LNCaP clone FGC (cell line): ENCODE results near the gene ABCC11.

Experiments used
- DNase-seq: peaks from one replicate; pipeline ENCODE4 v3.0.0-alpha.2; 2011; ENCODE audit warnings: low read depth
- H3K4me3 ChIP-seq: 2 replicates; pipeline ENCODE4 v1.5.1; 2011; ENCODE audit warnings: mild to moderate bottlenecking, low read depth, low read length, control low read depth
- TF ChIP-seq, protein P1 (sequence below): IDR thresholded peaks from 2 replicates; pipeline ENCODE4 v1.5.1; 2012; ENCODE audit warnings: mild to moderate bottlenecking; ENCODE audit not compliant: control insufficient read depth, insufficient read depth; ENCODE audit errors: extremely low read depth

ABCC11 gene

DNA sequence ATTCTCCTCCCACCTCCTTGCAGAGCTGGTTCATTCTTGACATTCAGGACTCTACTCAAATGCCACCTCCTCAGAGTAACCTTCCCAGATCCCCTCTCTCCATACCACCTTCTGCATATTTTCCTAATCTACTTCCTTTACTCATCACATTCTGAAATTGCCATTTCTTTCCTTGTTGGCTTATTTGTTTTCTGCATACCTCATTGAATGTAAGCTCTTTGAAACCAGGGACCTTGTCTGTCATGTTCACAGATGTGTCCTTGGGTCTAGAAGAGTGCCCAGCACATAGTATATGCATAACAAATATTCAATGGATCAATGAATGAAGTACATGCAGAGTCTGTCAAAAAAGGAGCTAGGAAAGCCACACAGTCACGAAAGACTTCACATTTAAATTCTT is 11.1 kb downstream of the ABCC11 start:
- H3K4me3 ChIP-seq: no peak overlapping the region
- TF ChIP-seq, protein P1, sequence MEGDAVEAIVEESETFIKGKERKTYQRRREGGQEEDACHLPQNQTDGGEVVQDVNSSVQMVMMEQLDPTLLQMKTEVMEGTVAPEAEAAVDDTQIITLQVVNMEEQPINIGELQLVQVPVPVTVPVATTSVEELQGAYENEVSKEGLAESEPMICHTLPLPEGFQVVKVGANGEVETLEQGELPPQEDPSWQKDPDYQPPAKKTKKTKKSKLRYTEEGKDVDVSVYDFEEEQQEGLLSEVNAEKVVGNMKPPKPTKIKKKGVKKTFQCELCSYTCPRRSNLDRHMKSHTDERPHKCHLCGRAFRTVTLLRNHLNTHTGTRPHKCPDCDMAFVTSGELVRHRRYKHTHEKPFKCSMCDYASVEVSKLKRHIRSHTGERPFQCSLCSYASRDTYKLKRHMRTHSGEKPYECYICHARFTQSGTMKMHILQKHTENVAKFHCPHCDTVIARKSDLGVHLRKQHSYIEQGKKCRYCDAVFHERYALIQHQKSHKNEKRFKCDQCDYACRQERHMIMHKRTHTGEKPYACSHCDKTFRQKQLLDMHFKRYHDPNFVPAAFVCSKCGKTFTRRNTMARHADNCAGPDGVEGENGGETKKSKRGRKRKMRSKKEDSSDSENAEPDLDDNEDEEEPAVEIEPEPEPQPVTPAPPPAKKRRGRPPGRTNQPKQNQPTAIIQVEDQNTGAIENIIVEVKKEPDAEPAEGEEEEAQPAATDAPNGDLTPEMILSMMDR: no peak
- no peak for DNase-seq

DNA sequence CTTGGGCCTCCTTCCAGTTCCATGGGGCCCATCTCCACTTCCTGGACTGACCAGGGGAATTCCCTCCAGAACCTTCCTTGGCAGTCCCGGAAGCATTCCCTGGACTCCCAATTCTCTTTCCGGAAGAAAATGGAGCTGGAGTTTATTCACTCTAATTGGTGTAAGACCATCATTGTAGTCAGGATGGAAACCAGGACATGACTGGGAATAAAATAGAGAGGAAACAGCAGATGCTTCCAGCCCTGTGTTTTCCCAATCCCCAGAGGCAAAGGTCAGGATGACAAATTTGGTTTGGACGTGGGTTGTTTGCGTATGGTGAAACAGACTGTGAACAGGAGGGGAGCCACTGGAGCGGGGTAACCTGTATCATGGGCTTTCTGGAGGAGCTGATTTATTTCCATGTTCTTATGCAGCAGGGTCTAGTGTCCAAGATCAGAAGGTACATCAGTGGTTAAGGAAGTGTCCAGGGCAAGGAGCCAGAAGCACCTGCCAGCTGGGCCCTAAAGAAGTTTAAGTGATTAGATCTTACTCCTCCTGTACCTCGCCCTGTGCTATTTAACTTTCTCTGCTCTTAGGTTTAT is 11.7 kb downstream of the ABCC11 start:
- no peak for DNase-seq
- H3K4me3 ChIP-seq: no peak overlapping the region
- TF ChIP-seq, protein P1: no peak

DNA sequence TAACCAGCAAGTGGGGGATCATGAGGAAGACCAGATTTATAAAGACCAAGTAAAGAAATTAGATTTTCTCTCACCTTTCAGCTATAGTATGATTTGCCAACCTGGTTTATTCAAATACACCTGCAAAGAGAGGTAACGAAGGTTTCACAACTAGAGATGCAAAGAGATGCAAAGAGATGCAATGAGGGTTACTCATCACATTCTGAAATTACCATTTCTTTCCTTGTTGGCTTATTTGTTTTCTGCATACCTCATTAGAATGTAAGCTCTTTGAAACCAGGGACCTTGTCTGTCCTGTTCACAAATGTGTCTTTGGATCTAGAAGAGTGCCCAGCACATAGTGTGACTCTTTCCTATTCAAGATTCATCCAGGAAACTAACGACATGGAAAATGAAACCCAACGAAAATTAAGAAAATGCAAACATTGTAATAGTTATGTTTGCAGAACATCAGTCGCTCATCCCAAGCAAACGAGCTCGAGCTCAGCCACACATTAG is 12.2 kb downstream of the ABCC11 start:
- no peak overlapping the region for H3K4me3 ChIP-seq
- DNase-seq: no peak
- TF ChIP-seq, protein P1: no peak

DNA sequence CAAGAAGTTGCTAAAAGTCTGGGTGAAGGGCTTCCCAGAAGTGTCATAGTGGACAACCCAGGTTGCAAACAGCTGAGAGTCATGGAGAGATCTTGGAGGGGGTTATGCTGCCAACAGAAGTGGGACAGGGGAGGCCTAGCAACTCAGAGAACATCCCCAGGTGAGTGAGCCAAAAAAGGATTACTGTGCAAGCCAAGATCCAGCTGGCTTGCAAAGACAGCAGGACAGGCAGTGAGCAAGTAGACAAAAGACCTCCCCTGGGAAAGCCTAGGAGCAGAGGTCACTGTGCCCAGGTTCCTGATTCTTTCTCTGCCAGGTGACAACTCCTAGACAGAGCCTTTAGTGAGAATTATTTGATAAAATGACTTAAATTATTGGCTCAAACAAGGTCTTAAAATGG is 12.7 kb downstream of the ABCC11 start:
- TF ChIP-seq, protein P1: no peak
- H3K4me3 ChIP-seq: no peak overlapping the region
- DNase-seq: no peak

DNA sequence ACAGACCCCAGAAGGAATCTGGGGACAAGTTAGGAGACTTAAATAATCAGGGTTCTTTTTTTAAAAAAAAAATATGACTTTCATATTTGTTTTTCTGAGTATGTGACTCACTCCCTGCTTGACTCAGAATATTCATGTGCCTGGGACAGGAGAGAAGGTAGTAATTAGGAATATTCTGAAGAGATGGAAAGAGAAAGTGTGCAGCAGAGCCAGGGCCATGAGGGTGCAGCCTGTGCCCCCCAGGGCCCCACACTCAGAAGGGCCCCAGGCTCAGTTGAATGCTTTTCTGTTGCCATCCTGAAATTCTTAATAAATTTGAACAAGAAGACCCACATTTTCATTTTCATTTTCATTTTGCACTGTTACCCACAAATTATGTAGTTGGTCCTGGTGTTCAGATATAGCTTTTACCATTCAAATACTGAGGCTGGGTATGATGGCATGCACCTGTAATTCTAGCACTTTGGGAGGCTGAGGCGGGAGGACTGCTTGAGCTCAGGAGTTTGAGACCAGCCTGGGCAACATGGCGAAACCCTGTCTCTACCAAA is 14.8 kb downstream of the ABCC11 start:
- TF ChIP-seq, protein P1: no peak
- H3K4me3 ChIP-seq: no peak overlapping the region
- no peak for DNase-seq

DNA sequence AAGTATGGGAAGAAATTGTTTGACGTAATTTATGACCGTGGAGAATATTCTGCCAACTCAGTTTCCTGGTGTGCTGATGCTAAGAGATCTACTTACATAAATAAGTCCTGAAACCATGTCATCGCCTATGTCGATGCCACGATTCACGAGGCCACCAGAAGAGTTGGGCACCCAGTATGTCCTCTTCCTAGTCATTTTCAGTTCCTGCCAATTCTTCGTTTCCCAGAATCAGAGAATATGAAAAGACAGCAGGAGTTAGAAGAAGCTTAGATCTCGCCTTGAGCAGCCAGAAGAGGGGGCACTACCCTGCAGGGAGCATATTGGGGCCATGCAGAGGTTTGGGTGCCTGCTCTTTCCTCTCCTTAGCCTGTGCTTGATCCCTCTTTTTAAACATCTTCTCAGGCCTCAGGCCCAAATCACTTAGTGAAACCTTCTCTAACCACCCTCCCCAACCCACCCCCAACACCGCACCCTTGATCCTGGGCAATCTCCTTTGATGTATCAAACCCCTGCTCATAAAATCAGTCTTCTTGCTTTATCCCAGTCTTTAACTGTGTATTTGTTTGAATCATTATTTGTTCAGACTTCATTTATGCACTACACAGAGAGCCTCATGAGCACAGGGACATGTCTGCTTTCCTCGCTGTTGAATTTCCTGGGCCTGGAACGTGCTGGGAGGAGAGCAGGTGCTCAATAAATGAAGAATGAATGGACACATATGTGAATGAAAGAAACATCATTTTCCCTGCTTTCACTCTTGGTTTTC is 15.4 kb downstream of the ABCC11 start:
- H3K4me3 ChIP-seq: no peak overlapping the region
- no peak for DNase-seq
- TF ChIP-seq, protein P1: peak; percentile 32

DNA sequence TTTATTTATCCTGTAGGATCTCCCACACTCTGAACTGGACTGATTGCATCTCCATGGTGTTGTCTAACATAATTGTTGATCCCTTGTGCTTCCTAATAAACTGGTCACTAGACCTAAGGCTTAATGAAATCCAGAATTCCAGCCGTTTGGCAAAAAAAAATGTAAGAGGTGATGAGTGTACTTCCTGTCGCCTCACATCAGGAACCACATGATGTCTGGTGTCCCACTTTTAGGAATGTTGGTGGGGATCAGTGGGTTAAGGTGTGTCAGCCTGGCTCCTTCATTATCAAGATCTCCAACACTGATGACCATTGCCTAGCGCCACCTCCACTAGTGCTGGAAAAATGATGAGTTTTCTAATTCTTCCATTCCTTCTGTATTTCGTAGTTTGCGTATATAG is 21.9 kb downstream of the ABCC11 start:
- TF ChIP-seq, protein P1: no peak
- no peak overlapping the region for H3K4me3 ChIP-seq
- no peak for DNase-seq
